WERI-Rb-1 (cell line): ENCODE data around the gene LGI1.

Experiments used
- DNase-seq: peaks from one replicate; pipeline ENCODE4 v3.0.0-alpha.2; 2020
- H3K27ac ChIP-seq: fragments of 250-450 bp; sonication (Bioruptor Pico); 2 replicates; pipeline ENCODE4 v1.5.1; 2020; ENCODE audit warnings: mild to moderate bottlenecking, moderate library complexity
- H3K27me3 ChIP-seq: fragments of 250-450 bp; sonication (Bioruptor Pico); 2 replicates; pipeline ENCODE4 v1.5.1; 2021; ENCODE audit warnings: mild to moderate bottlenecking, low read depth, moderate library complexity; ENCODE audit not compliant: insufficient read depth, severe bottlenecking
- H3K36me3 ChIP-seq: fragments of 250-450 bp; sonication (Bioruptor Pico); 2 replicates; pipeline ENCODE4 v1.5.1; 2020; ENCODE audit warnings: mild to moderate bottlenecking, moderate library complexity
- H3K4me3 ChIP-seq: 2 replicates; pipeline ENCODE4 v1.5.1; 2011; ENCODE audit warnings: low read depth, mild to moderate bottlenecking, control low read depth, low read length
- H3K9me3 ChIP-seq: fragments of 250-450 bp; sonication (Bioruptor Pico); 2 replicates; pipeline ENCODE4 v1.5.1; 2021; ENCODE audit warnings: mild to moderate bottlenecking, moderate library complexity; ENCODE audit not compliant: severe bottlenecking
- CTCF ChIP-seq: IDR thresholded peaks from 2 replicates; pipeline ENCODE4 v1.5.1; 2011; ENCODE audit warnings: low read depth, mild to moderate bottlenecking, control low read depth, inconsistent platforms, low read length

Gene LGI1

DNA sequence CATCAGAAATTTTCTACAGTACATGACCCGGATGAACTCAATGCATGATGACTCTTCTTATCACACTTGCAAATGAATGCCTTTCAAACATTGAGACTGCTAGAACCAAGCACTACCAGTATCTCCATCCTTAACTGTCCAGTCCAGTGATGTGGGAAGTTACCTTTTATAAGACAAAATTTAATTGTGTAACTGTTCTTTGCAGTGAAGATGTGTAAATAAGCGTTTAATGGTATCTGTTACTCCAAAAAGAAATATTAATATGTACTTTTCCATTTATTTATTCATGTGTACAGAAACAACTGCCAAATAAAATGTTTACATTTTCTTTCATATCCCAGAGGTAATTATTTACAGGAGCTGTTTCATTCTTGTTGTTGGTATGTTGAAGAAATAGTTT is 40.1 kb downstream of the LGI1 start:
- Histone ChIP-seq H3K27ac (no peak overlapping the region), H3K9me3 (no peaks in the 10 kb centered on the region), H3K36me3 (no peaks in the 10 kb centered on the region), H3K4me3 (no peak overlapping the region), H3K27me3 (no peaks in the 10 kb centered on the region)
- TF ChIP-seq CTCF: no peak
- no peak for DNase-seq

GRCh38 chr10:93799155-93799708 is 41.5 kb downstream of the LGI1 start:
- Histone ChIP-seq H3K27ac (no peak overlapping the region), H3K4me3 (no peak overlapping the region), H3K36me3 (no peaks in the 10 kb centered on the region), H3K27me3 (no peaks in the 10 kb centered on the region), H3K9me3 (no peaks in the 10 kb centered on the region)
- no peak for TF ChIP-seq CTCF
- no peak for DNase-seq

DNA sequence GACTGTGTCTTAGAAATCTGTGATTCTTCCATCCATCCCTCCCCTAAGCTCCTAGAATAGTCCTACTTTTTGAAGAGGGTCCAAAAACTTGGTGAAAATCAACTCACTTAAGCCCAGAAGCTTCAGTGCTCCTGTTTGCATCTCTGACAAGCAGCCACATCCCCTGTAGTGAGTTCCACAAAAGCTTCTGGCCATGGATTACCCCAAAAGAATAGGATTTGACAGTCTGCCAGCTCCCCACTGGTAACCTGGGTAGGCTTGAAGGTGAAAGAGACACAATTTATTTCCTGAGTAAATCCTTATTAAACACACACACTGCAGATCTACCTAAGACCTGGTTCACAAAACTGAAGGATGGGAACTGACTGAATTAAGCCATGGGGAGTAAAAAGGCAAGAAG is 46.5 kb downstream of the LGI1 start:
- no peak overlapping the region for H3K4me3 ChIP-seq
- no peak for DNase-seq
- no peaks in the 10 kb centered on the region for H3K27me3 ChIP-seq
- H3K36me3 ChIP-seq: no peaks in the 10 kb centered on the region
- no peaks in the 10 kb centered on the region for H3K9me3 ChIP-seq
- no peak for TF ChIP-seq CTCF
- no peak overlapping the region for H3K27ac ChIP-seq

DNA sequence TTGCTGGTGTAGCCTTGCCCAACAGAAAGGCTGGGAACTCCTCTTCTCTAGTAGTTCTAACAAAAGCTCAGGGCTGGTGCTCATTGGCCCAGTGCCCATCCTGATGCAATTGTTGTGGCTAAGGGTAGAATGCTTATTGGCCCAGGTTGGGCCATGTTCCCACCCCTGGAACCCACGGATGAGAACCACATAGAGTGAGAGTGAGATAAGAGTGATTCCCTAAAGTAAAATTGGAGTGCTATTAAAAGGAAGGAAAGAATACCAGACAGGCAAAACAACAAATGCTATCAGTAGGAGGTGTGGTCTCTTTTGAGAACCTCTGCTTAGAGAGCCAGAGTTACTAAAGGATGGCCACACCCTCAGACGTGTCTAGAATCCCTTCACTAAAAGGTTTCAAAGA is 49.2 kb downstream of the LGI1 start:
- no peak for DNase-seq
- Histone ChIP-seq H3K27me3 (no peaks in the 10 kb centered on the region), H3K4me3 (no peak overlapping the region), H3K36me3 (no peaks in the 10 kb centered on the region), H3K27ac (no peak overlapping the region), H3K9me3 (no peaks in the 10 kb centered on the region)
- no peak for TF ChIP-seq CTCF

- TF ChIP-seq CTCF: no peak
Observed at GRCh38 chr10:93807371-93807770, 49.6 kb downstream of the LGI1 start.

DNA sequence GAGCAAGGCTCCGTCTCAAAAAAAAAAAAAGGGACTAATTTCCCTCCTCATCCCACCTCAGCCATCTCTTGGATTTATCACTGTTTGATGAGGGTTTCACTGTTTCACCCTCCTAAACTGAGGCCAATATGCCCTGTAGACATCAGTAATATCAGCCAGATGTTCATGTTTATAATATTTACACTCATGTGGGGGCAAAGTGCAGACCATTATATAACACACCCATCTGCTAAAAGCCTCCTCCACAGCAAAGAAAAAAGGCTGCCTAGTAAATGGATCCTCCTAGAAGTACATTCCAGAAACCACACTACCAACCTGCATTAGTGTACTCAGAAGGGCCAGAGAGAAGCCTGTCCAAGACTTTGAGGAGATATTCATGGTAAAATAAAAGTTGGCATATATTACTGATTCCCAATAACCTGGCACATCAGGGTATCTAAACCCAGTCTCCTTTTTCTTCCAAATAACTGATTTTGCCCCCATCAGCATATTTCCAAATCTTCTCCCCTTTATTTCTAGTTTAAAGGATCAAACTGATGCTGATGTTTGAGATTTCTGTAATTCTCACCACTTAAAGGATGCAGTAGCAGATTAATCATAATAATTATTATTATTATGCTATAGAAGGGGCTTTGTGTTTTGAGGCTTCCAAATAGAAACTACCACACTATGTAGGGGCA is 55.1 kb downstream of the LGI1 start:
- Histone ChIP-seq H3K36me3 (no peaks in the 10 kb centered on the region), H3K27ac (no peak overlapping the region), H3K27me3 (no peaks in the 10 kb centered on the region), H3K9me3 (no peaks in the 10 kb centered on the region), H3K4me3 (no peak overlapping the region)
- no peak for TF ChIP-seq CTCF
- DNase-seq: no peak

More at GRCh38 chr10:93807371-93807770, 49.6 kb downstream of the LGI1 start:
- Histone ChIP-seq H3K4me3 (no peak overlapping the region), H3K9me3 (no peaks in the 10 kb centered on the region), H3K27me3 (no peaks in the 10 kb centered on the region), H3K36me3 (no peaks in the 10 kb centered on the region), H3K27ac (no peak overlapping the region)
- no peak for DNase-seq
